Measurements from ENCODE around the gene CDK5R1. TPM values are rescaled to one million over a fixed set of nuclear protein-coding genes. Genes with fewer than 3 reads are reported as not detected.

The CDK5R1 gene
- total RNA-seq, 1 experiment from 2014 or later, result 3.9 TPM

GRCh38 chr17:32516450-32516849, 29.7 kb downstream of the CDK5R1 start:
- Histone ChIP-seq H3K9me3 (ENCODE audit: low read depth, low read length, poor library complexity, severe bottlenecking) (no peaks in the 10 kb centered on the region), H3K4me3 (ENCODE audit: low read depth, low read length, poor library complexity, severe bottlenecking) (no peak overlapping the region), H3K27me3 (replicated peaks; ENCODE audit: insufficient read depth, low read depth, low read length, poor library complexity) (no peaks in the 10 kb centered on the region), H3K36me3 (ENCODE audit: insufficient read depth, low read length, poor library complexity, severe bottlenecking) (no peaks in the 10 kb centered on the region), H3K4me1 (ENCODE audit: insufficient read depth, low read length, poor library complexity, severe bottlenecking) (peaks cover 7% of the 10 kb centered on the region), H3K27ac (ENCODE audit: low read depth, low read length, poor library complexity, severe bottlenecking) (no peak overlapping the region)
- no peak for DNase-seq (ENCODE audit: low spot score)
- CTCF ChIA-PET, result no interaction called here
- no peak for TF ChIP-seq CTCF (conservative IDR thresholded peaks at IDR 0.05; ENCODE audit: low read depth, low read length)
- no peak for TF ChIP-seq EZH2 (IDR thresholded peaks at IDR 0.05; ENCODE audit: borderline replicate concordance, low read depth, low read length, poor library complexity, severe bottlenecking)
- POLR2A ChIA-PET (ENCODE audit: low non-redundant PET), result no interaction called here
- intact Hi-C loops (cut with micrococcal nuclease; ENCODE audit: unreplicated experiment), result no loop called here
- BruUV-seq (replicated peaks), result no TSS peak

- Histone ChIP-seq H3K36me3 (ENCODE audit: insufficient read depth, low read length, poor library complexity, severe bottlenecking) (no peaks in the 10 kb centered on the region), H3K27me3 (replicated peaks; ENCODE audit: insufficient read depth, low read depth, low read length, poor library complexity) (no peaks in the 10 kb centered on the region), H3K27ac (ENCODE audit: low read depth, low read length, poor library complexity, severe bottlenecking) (no peak overlapping the region), H3K9me3 (ENCODE audit: low read depth, low read length, poor library complexity, severe bottlenecking) (no peaks in the 10 kb centered on the region), H3K4me1 (ENCODE audit: insufficient read depth, low read length, poor library complexity, severe bottlenecking) (peaks cover 7% of the 10 kb centered on the region), H3K4me3 (ENCODE audit: low read depth, low read length, poor library complexity, severe bottlenecking) (no peak overlapping the region)
- no TSS peak for BruUV-seq (replicated peaks)
- peak; percentile 38 for DNase-seq (ENCODE audit: low spot score)
- TF ChIP-seq CTCF (conservative IDR thresholded peaks at IDR 0.05; ENCODE audit: low read depth, low read length) (no peak), EZH2 (IDR thresholded peaks at IDR 0.05; ENCODE audit: borderline replicate concordance, low read depth, low read length, poor library complexity, severe bottlenecking) (no peak)
- intact Hi-C loops (cut with micrococcal nuclease; ENCODE audit: unreplicated experiment), result no loop called here
- ChIA-PET CTCF (interaction anchor here (0.6 kb wide), 1 partner anchor 159 kb away, joined by 4 read pairs; no protein-coding TSS in a partner anchor), POLR2A (ENCODE audit: low non-redundant PET) (no interaction called here)
Measured at GRCh38 chr17:32516940-32517701, 30.3 kb downstream of the CDK5R1 start.

- Histone ChIP-seq H3K4me1 (ENCODE audit: insufficient read depth, low read length, poor library complexity, severe bottlenecking) (peaks cover 7% of the 10 kb centered on the region), H3K36me3 (ENCODE audit: insufficient read depth, low read length, poor library complexity, severe bottlenecking) (no peaks in the 10 kb centered on the region), H3K9me3 (ENCODE audit: low read depth, low read length, poor library complexity, severe bottlenecking) (no peaks in the 10 kb centered on the region), H3K27ac (ENCODE audit: low read depth, low read length, poor library complexity, severe bottlenecking) (no peak overlapping the region), H3K27me3 (replicated peaks; ENCODE audit: insufficient read depth, low read depth, low read length, poor library complexity) (no peaks in the 10 kb centered on the region), H3K4me3 (ENCODE audit: low read depth, low read length, poor library complexity, severe bottlenecking) (no peak overlapping the region)
- ChIA-PET CTCF (no interaction called here), POLR2A (ENCODE audit: low non-redundant PET) (no interaction called here)
- no peak for TF ChIP-seq EZH2 (IDR thresholded peaks at IDR 0.05; ENCODE audit: borderline replicate concordance, low read depth, low read length, poor library complexity, severe bottlenecking)
- no peak for TF ChIP-seq CTCF (conservative IDR thresholded peaks at IDR 0.05; ENCODE audit: low read depth, low read length)
- intact Hi-C loops (cut with micrococcal nuclease; ENCODE audit: unreplicated experiment), result no loop called here
- BruUV-seq (replicated peaks), result no TSS peak
- DNase-seq (ENCODE audit: low spot score), result no peak
Measured at GRCh38 chr17:32517982-32518381, 31.2 kb downstream of the CDK5R1 start.

Data from A673 (cell line).